SKM-1 treated with dmso at 0.1 percent for 144 hours (cell line): ENCODE measurements around the gene ADD1.
"Not testable (repeated sequence)": the region's sequence is repeated elsewhere in the genome, so short reads cannot be mapped to it uniquely, and the experiment has no call there.

ENCODE experiments used
- DNase-seq: peaks from one replicate; lab custom pipeline; 2025; ENCODE audit not compliant: unreplicated experiment; lab: John Stamatoyannopoulos, UW

ADD1 gene

DNA sequence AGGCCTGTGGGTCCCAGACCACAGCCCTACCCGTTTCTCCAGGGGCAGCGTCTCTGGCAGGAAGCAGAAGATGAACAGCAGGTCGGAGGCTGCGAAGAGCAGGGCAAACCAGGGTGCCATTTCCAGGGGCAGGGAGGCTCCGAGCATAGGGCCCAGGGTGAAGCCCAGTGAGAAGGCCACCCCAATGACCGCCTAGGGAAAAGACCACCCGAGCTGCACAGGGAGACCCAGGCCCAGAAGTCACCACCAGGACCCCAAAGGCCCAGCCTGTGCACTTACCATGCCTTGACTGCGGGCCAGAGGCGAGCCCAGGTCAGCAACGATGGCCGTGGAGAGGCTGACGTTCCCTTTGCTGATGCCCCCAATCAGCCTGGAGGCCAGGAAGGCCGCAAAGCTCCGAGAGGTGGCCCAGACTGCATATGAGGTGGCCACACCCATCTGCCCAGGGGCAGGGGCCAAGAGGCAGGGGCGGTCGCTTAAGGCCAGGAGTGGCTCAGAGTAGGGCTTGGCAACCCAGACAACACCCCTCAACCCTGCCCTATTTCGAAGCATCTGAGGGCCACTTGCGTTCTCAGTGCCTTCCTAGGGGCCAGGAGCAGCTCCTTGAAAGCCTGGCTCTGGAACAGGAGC lies 88.8 kb downstream of the ADD1 start:
- DNase-seq: no peak

DNA sequence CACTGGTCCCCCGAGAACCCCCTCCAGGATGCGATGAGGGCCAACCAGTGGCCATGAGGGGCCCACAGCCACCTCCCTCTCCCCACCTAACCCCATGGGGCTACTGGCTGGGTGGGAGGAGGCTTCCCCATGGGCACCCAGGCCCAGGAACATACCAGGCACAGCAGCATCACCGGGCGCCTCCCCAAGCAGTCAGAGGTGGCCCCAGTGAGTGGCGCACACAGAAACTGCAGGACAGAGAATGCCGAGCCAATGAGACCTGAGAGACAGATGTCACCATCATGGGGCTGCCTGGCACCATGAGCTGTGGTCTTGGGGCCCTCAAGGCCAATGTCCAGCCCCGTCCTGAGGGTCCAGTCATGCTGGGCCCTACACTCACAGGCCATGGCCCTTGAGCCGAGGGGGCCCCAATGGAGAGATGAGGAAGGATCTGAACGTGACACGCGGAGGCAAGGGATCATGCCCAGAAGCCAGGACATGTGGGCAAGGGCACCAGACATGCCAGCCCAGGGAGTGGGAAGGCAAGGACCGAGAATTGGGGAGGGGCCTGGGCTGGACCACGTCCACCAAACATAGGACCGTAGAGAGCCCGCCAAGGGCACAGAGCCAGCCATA lies 89.4 kb downstream of the ADD1 start:
- DNase-seq: no peak

DNA sequence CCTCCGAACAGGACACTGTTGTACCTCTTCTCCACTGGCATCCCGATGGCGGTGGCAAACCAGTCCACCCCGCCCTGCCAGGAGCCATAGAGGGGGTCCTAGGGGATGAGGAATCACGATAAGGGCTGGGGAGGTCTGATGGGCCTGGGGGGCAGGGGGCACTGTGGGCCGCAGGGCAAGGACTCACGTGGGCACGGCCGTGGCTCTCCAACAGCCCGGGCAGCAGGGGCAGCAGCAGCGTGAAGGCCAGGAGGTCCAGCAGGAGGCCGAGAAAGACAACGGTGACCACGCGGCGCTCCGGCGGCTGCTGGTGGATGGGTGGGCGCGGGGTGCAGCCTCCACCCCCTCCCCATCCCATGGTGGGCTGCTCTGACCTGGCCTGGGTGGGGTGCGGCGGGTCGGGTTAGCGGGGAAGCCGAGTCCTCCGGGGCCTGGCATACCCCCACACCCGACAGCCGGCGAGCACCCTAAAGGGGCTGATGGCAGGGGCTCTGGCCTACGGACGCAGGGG lies 90.0 kb downstream of the ADD1 start:
- DNase-seq: no peak

DNA sequence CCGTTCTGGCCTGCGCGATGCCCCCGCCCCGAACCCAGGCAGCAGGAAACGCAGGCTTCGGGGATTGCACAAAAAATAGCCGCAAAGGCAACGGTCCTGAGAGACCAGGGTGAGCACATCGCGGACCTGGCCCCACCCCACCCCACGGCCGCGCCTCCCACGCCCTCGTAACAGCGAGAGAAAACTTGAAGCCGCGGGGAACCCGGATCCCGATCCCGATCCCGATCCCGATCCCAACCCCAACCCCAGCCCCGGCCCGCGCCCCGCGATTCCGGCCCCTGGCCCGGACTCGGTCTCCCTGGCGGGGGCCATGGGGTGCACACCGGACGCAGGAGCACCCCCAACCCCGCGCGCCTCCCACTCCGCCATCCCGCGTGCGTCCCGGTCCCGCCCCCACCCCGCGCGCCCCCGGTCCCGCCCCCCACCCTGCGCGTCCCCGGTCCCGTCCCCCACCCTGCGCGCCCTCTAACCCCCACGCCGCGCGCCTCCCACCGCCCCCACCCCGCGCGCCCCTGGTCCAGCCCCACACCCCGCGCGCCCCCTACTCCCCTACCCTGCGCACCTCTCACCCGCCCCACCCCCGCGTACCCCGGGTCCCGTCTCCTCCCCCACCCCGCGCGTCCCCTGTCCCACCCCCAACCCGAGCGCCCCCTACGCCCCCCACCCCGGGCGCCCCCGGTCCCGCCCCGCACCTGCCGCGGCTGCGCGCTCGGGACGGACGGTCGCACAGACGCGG lies 90.6 kb downstream of the ADD1 start:
- DNase-seq: peak; percentile 82

DNA sequence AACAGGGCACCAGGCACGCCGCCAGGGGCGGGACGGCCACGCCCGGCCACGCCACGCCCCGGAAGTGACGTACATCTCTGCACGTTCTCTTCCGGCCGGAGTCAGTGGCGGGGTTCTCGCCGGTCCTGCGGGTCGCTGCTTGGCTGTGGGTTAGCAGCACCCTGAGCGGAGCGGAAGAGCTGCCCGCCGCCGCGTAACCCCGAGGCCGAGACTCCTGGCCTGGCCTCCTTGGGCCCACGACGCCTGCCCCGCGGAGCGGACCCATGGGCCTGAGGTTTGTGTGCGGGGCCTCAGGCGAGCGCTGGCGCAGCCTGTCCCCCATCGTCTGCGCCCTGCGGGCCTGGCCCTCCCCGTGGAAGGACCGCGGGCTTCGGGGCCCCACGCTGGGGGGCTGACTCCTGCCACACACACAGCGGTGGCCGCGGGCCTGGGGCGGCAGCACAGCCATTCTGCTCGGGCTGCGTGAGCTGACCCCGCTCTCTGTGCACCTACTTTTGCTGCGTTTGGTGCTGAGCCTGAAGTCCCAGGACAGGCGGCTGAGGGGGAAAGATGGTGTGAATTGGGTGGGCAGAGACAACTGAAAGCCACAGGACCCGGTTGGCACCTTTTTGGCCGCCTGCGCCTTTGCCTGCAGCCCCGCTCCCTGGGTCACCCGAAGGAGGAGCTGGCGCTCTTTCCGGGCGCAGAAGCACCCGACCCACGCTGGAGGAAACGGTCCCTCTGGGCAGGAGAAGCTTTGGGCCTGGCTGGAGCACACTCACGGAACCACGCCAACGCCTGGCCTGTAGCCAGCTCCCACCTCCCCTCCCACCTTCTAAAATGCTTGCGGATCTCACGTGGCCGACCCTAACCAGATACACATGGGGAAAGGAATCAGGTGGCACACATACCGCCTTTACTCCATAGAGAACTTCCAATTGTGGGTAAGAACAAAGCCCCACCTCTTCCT lies 91.4 kb downstream of the ADD1 start:
- peak; percentile 92 for DNase-seq

DNA sequence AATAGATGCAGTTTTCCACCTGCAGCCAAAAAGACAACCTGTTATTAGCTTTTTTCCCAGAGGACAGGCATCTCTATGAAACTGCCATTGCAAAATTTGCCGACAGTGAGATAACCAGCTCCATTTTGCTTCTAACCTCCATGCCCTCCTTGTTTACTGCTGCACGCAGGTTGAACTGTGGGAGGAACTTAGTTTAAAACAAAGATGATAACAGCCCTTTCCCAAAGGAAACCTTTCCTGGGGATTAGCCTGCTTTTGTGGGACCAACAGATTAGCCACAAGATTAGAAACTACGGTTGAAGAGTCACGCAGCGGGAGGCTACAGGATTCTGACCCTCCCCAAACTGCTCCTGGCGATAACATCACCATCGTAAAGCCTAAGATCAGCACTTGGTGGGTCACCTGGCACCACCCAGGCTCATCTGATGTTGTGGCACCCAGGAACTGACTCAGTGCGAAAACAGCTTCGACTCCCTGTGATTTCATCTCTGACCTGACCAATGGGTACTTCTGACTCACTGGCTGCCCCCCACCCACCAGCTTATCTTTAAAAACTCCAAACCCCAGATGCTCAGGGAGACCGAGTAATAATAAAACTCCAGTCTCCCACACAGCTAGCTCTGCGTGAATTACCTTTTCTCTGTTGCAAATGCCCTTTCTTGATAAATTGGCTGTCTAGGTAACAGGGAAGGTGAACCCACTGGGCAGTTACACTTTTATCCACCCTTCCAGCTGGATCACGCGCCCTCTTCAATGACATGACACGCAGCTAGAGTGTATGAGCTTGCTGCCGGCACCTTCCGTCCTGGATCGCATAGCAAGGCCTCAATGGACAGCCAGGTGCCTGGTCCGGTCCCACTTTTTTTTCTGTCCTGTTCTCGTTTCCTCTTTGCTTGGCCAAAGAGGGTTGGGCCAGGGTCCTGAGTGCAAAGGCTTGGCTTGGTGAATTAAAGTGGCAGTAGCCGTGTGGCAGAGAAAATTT lies 92.4 kb downstream of the ADD1 start:
- no peak for DNase-seq

DNA sequence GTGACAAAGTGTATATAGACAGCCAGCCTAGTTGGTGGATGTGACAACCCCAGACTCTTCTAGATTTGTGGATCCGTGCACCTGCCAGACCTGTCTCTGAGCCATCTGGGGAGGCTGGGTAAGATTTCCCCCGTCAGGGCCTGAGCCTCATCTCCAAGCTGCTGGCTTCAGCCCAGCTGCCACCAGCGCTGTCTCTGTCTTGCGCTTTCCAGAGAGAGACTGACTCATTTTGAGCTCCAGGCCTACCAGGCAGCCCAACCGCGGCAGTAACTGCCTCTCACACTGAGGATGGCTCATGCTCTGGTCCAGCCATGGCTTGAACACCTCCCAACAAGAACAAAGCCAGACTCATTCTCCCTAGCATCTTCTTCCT lies 93.1 kb downstream of the ADD1 start:
- DNase-seq: no peak

DNA sequence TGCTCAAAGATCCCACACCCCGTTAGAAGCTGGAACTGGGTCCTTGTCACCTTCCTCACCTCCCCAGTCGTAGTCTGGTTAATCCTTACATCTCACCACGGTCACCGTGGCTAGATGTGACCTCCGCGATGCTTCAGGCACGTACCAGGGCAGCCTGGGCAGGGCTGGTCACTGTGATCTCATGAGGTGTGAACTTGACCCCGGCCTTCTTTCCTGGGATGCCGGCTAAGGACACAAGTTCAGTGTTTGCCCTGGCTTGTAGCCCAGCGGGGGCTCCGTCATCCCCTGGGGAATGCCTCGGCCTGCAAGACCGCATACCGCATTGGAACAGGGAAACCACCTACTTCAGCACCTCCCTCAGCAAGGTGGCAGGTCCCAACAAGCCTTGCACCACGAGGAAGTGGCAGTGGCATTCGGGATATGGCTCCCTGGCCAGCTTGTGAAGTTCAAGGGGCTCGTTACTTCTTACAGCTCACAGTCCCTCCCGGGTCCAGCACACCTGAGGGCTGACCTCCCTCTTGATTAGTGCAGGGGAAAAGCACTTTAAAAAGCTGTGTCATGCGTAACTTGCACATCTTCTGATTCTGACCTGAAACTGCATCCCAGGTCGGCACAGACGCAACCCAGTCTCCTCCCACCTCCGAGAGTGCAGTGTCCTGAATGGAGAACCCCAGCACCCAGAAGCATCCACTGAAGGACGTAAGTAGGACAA lies 93.7 kb downstream of the ADD1 start:
- no peak for DNase-seq

DNA sequence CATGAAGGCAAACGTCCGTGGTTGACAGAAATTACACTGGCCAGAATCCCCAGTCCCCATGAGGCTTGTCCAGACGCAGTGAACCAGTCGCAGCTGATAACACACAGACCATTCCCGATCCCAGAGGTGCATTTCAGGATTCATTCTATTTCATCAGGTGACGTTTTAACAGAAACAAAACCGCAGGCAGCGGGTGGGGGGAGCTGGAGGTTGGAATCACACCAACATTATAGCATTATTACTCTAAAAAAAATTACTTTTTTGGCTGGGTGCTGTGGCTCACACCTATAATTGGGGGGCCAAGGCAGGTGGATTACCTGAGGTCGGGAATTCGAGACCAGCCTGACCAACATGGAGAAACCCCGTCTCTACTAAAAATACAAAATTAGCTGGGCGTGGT lies 94.3 kb downstream of the ADD1 start:
- DNase-seq: no peak

DNA sequence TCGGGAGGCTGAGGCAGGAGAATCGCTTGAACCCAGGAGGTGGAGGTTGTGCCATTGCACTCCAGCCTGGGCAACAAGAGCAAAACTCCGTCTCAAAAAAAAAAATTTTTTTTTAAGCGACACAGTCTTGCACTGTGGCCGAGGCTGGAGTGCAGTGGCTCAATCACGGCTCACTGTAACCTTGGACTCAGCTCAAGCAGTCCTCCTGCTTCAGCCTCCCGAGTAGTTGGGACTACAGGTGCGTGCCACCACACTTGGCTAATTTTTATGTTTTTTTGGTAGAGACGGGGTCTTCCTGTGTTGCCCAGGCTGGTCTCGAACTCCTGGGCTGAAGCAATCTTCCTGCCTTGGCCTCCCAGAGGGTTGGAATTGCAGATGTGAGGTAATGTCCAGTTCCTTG lies 94.8 kb downstream of the ADD1 start:
- DNase-seq: not testable (repeated sequence)

DNA sequence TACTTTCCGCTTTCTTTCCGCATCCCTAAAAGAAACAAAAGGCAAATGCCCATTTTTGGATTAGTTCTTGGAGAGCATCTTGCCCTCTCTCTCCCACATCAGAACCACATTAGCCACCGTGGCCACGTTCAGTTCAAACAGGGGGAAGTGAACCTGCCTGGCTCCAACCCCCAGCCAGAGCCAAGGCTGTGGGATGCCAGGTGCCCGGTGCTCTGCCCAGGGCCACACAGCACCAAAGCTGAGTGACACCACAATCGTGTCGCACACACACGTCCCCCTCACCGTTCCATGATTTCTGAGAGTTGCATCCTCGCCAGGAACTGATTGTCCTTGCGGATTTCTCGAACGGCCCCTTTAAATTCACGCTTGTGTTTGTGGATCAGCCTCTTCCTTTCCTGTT lies 95.3 kb downstream of the ADD1 start:
- DNase-seq: no peak

DNA sequence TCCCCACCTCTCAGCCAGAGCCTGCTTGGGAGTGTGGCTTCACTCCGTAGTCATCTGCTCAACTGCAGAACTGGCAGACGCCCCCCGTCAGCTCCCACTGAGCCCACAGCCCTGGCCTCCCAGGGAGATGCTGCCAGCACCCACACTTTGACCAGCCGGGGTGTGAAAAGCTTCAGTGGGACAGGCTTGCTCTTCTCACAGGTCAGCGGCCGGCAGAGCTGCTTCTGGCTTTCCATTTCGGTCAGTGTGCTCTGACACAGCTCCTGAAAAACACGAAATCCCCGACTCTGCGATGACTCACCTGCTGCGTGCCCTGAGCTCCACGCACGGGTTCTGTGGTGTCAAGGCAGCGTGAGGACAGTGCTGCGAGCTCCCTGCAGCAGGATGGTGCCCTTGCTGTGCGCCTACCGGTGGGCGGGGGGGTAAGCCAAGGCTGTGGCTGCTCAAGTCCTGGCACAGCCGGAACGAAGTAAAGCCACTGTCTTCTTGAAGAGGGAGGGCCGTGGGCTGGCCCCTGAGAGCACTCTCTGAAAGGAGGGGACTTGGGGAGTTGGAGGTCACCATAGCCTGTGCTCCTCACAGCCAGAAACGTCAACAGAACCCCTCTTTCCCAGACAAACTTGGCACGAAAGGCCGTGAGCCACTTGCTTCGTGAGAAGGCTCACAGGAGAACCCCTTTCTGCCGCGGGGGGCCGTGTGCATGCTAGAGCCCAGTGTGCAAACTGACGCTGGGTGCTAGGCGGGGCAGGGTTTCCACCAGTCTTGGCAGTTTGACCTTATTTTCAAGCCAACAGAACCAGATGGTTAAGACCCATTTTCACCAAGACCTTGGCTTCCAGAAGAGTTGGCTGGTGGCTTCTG lies 96.0 kb downstream of the ADD1 start:
- no peak for DNase-seq

DNA sequence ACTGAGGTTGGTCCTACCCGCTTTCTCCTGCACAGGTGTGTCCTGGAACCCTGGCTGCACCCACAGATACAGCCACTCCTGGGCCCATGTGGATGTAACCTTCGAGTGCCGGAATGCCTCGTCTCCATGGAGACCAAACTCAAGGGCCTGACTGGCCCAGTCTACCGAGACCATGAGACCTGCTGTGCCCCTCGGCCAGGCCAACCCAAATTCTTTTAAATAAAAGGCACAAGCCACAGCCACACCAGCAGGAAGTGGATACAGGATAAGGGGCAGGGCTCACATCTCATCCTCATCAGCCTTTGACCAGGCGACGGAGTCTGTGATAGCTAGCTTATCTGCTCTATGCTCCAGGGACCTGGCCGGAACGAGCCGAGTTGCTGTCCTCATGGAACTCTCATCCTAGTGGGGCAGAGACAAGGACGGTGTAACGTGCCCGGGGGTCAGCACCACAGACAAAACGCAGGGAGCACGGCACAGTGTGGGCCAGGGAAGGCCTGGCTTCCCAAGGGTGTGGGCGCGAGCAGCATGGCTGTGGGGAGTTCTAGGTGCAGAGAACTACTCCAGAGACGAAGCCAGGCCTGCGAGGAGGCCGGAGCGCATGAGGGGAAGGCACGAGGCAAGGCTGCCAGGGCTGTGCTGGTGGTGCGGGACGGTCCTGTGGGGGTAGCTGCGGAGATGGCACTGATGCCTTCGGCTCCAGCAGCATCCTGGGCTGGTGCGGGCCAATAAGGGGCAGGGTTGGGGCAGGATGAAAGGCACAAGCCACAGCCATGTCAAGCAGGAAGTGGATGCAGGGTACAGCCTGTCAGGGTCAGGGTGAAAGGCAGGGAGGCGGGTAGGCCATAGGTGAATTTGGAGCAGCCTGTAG lies 96.9 kb downstream of the ADD1 start:
- no peak for DNase-seq

DNA sequence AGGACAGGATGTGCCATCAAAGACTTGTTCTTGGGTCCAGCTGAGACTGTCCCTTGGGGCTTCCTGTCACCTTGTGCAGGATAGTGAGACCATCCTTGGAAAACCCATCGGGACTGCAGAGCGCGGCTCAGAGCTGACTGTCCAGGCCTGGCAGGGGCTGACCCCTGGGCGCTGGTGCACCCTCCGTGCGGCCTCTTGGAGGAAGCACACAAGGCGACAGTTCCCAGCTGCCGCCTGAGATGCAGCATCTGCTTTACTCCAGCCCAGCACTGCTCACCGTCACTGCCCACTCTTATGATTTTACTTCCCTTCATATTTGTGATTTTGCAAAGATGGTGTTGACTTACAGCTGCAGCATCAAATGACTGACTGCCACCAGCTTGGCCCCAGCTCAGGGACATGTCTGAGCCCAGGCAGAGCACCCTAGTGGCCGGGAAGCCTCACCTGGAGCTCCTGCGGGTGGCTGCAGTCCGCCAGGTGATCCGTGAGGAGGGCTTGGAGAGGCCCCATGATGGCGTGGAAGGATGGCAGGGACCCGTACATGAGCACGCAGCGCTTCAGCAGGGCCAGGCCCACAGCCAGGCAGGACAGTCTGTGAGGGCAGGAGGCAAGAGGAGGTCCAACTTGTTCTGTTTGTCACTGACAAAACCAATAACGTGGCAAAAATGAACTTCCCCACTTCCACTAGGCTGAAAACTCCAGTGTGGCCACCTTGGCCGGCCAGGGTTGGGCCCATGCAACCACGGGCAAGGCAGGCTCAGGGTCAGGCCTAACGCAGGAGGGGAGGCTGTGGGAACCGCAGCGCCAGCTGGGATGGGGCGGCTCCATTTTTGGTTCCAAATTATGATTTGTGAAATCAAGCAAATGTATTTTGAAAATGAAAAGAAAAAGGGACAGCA lies 97.7 kb downstream of the ADD1 start:
- no peak for DNase-seq

DNA sequence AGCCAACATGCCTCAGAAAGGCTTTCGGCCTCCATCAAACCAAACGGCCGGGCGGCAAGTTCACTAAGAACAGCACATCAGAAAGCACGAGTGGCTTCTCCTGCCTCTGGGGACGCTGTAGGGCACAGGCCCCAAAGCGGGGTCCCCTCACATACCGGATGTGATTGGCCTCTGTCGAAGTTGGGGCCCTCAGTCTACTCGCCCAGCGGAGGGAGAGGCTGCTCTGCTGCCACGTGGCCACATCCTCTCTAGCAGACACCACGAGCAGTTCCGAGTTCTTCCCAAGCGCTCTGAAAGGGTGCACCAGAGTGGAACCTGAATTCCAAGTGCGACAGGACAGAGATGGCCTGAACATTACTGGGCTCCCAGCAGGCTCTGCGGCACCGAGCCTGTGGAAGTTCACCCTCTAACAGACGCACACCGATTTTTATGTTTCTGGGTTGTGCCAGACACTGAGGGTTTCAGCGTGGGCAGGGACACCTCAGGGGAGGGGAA lies 98.4 kb downstream of the ADD1 start:
- no peak for DNase-seq
